Measurements from ENCODE around the gene RHBDD2.

Gene RHBDD2

GRCh38 chr7:75921479-75921878 lies 42.6 kb downstream of the RHBDD2 start:
- DNase-seq: no peak

DNA sequence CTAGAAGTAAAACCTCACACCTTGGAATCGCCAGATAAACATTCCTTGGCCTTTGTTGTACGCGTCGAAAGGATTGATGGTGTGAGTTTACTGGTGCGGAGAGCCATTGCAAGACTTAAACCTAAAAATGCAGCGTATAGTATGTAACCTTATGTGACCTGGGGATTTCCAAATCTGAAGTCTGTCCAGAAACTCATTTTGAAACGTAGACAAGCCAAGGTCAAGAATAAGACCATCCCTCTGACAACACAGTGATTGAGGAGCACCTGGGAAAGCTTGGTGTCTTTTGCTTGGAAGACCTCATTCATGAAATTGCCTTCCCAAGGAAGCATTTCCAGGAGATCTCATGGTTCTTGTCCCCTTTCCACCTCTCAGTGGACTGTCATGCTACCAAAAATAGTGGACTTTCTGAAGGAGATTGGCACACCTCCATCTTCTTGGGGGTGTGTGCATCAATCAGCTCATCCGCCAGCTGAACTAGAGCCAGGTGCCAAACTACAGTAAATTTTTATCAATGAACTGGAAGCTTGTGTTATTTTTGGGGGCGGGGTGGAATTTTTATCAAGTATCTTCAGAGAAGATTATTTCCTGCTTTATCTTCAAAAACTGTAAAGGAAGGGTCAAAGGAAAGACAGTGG lies 44.3 kb downstream of the RHBDD2 start:
- DNase-seq: no peak

GRCh38 chr7:75924256-75924655 lies 45.4 kb downstream of the RHBDD2 start:
- no peak for DNase-seq

- DNase-seq: no peak
These were observed 46.1 kb downstream of the RHBDD2 start for GRCh38 chr7:75924889-75925288.

DNA sequence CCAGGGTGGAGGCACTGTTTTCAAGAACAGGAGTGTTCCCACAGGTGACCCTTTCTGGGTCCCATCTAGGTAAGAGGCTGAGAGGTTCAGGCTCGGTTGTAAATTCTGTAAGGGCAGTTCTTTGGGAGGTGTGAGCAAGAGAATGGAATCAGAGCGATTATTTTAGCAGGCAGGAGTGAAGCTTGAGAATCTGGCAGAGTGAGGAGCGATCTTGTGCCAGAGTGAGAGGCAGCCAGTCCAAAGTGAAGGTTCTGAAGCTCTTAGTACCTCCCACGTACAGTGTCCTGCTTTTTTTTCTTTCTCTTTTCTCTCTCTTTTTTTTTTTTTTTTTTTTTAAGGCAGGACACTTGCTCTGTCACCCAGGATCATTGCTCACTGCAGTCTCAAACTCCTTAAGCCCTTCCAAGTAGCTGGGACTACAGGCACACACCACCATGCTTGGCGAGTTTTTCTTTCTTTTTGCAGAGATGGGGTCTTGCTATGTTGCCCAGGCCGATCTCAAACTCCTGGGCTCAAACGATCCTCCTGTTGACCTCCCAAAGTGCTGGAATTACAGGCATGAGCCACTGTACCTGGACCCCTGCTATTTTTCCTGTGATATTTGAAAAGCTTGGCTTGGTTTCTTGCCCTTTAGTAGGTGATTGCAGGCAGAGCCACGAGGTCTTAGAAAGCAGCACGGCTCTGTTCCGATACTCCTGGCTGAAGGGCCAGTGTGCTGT lies 47.0 kb downstream of the RHBDD2 start:
- DNase-seq: no peak

DNA sequence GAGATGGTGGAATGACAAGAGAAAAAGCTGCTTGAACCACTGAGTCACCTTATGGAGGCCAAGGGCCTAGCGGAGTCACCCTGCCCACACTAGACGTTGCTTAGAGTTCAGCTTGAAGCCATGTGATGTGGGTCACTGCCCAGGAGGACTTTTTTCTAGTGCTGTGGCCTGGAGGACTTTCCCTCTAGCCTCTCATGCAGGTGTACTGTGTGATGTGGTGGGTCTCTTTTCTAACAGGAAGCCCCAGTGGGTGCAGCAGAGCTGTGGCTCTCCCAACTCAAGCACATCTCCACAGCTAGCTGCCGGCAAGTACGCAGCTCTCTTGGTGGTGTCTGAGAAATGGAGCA lies 49.7 kb downstream of the RHBDD2 start:
- no peak for DNase-seq

- no peak for DNase-seq
These were observed 52.8 kb downstream of the RHBDD2 start for GRCh38 chr7:75931680-75932079.

GRCh38 chr7:75937958-75938786 lies 59.3 kb downstream of the RHBDD2 start:
- DNase-seq: no peak
